ENCODE data around the gene NR2E1.

The NR2E1 gene

DNA sequence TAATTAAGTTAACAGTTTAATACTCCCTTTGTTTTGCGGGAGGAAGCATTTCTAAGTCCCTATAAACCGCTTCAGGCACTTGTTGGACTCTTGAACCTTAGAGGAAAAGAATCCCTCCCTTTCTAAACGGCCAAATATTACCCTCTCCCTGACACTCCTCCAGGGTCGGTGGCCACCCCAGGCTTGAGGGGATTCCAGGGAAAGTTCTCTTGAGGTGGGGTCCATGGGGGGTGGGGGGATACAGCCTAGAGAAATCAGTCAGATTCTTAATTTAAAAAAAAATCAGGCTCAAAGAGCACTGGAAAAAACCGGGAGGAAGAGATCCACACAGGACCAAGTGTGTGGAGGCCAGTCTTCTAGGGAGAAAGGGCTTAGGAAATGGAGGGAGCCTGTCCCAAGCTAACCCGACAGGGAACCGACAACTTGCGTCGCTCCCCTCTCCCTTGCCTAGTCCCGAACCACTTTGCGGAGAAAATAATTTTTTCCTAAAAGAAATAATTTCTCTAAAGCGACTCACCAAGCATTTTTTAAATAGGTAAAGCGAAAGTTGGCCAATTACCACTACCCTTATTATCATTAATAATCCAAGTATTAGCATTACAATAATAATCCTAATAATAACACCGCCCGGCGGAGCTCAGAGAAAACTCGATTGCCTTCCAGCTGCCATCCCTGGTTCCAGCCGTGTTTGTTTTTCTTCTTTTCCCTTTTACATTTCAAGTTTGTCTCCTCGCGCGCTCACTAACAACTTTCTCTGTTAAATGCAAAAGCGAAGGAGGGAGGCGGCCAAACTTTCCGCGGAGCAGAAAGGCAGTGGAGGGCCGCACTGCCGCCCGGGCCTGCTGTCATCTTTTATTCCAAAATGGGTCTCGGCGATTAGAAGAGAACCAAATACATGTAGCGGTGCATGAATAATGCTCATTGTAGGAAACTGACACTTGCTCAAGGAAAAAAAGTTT is 4.8 kb downstream of the NR2E1 start:
- POLR2A ChIA-PET (ENCODE audit: low non-redundant PET) = no interaction called here
- DNase-seq (ENCODE audit: low spot score) = no peak

DNA sequence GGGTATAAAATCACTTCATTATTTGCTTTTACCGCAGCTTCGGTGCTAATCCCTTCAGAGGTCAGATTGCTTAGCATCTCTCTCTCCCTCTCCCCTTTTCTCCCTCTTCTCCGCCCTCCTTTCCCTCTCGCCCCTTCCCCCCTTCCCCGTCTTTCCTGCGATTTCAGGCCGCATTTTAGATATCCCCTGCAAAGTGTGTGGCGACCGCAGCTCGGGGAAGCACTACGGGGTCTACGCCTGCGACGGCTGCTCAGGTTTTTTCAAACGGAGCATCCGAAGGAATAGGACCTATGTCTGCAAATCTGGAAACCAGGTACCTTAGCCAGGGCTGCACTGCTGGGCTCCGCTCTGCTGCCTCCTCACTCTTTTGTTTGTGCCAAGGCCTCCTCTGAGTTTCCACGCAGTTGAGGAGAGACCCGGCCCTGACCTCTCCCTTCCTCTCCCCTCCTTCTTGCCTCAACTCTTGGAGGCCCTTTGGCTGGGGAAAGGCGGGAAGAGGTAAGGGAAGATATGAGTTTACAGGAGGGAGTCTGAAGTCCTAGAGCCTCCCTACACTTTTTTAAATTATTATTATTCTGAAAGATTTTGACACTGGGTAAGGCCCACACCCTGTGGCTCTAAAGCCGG is 5.6 kb downstream of the NR2E1 start:
- DNase-seq (ENCODE audit: low spot score) = no peak
- POLR2A ChIA-PET (ENCODE audit: low non-redundant PET) = no interaction called here
- H3K27ac ChIP-seq = no peak overlapping the region
- CTCF ChIA-PET = no interaction called here
- TF ChIP-seq, protein P1, sequence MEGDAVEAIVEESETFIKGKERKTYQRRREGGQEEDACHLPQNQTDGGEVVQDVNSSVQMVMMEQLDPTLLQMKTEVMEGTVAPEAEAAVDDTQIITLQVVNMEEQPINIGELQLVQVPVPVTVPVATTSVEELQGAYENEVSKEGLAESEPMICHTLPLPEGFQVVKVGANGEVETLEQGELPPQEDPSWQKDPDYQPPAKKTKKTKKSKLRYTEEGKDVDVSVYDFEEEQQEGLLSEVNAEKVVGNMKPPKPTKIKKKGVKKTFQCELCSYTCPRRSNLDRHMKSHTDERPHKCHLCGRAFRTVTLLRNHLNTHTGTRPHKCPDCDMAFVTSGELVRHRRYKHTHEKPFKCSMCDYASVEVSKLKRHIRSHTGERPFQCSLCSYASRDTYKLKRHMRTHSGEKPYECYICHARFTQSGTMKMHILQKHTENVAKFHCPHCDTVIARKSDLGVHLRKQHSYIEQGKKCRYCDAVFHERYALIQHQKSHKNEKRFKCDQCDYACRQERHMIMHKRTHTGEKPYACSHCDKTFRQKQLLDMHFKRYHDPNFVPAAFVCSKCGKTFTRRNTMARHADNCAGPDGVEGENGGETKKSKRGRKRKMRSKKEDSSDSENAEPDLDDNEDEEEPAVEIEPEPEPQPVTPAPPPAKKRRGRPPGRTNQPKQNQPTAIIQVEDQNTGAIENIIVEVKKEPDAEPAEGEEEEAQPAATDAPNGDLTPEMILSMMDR (conservative IDR thresholded peaks at IDR 0.05; ENCODE audit: low read depth) = no peak

More for the DNA sequence above, 4.8 kb downstream of the NR2E1 start:
- CTCF ChIA-PET = no interaction called here
- no peak overlapping the region for H3K27ac ChIP-seq
- TF ChIP-seq, protein P1 (conservative IDR thresholded peaks at IDR 0.05; ENCODE audit: low read depth) = no peak

DNA sequence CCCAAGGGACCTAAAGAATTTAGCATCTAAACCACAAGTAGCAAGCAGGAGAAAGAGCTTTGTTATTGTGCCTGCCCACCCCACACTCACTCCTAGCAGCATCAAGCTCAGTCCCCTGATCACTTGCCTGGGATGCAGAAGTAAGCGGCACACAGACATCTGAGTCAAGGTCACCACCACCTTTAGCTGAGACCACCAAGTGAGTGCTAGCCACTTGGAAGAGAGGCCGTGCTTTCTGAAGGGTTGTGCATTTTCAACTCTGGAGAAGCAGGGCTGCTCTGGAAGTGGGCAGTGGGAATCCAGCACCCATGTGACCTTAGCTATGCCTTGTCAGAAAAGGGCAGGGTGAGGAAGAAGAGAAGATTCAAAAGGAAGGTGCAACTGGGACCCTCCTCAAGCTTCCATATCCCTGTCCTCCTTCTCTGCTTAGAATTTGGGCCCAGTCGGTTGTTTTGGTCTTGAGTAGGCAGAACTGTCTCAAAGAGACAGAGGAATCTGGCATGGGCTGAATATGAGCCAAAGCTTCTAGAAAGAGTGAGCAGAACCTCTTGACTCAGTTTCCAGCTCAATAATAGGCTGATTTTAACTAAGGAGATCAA is 6.2 kb downstream of the NR2E1 start:
- no peak overlapping the region for H3K27ac ChIP-seq
- TF ChIP-seq, protein P1 (conservative IDR thresholded peaks at IDR 0.05; ENCODE audit: low read depth) = no peak
- ChIA-PET POLR2A (ENCODE audit: low non-redundant PET) (no interaction called here), CTCF (no interaction called here)
- no peak for DNase-seq (ENCODE audit: low spot score)

DNA sequence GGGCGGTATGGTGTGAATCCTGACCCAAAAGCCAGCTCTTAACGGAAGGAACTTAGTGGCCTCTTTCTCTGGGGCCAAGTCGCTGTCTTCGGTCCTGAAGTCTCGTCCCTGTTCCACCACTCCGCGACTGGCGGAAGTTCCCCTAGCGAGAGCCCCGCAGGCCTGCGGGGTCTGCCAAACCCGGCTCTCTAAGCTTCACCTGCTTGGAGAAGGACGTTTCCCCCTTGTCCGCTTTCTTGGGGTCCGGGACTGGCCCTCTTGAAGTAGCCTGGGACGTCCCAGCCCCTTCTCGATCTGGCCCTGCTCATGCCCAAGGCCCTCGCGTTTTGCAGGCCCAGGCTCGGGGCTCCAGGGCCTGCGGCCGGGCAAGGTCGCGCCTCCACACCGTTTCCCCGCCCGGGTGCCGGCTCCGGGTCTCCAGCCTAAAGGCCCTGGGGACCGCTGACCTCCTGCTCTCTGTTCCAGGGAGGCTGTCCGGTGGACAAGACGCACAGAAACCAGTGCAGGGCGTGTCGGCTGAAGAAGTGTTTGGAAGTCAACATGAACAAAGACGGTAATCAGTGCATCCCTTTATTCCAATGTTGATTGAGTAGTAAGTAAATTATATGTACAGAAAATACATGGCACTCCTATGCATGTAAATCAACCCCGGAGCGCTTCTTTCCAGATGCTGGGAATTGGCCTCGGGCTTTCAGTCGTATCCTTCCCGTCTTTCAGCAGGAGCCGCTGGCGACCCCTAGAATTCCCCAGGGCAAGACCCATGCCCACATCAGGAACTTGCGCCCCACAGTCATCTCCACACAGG is 8.8 kb downstream of the NR2E1 start:
- TF ChIP-seq, protein P1 (conservative IDR thresholded peaks at IDR 0.05; ENCODE audit: low read depth) = no peak
- CTCF ChIA-PET = interaction anchor here (0.6 to 1.2 kb wide), 3 partner anchors 12 to 301 kb away, joined by 3 read pairs; no protein-coding TSS in a partner anchor
- DNase-seq (ENCODE audit: low spot score) = no peak
- no peak overlapping the region for H3K27ac ChIP-seq
- POLR2A ChIA-PET (ENCODE audit: low non-redundant PET) = no interaction called here

DNA sequence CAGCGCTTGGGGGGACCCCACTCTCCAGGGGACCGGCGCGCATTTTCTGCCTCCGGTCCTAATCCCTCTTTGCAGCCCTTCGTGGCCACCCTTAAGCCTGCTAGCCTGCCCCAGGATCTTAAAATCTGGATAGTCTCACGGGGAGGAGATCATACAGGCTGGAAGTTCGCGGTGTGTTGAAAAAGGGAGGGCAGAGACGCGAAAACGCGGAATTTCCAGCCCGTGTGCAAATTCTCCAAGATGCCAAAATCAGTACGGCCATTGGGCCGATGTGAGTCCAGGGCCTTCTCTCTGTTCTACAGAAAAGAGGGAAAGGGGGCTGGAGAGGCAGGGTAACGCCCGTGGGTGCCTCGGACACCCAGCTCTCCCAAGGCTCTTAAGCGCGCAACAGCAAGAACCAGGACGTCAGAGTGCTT is 9.4 kb downstream of the NR2E1 start:
- CTCF ChIA-PET = interaction anchor here (1.2 kb wide), 1 partner anchor 13 kb away, joined by 3 read pairs; no protein-coding TSS in a partner anchor
- no peak for DNase-seq (ENCODE audit: low spot score)
- no peak overlapping the region for H3K27ac ChIP-seq
- POLR2A ChIA-PET (ENCODE audit: low non-redundant PET) = no interaction called here
- TF ChIP-seq, protein P1 (conservative IDR thresholded peaks at IDR 0.05; ENCODE audit: low read depth) = no peak
